ENCODE data around the gene ATAD2B.
A peak's percentile ranks its signal among the peaks of the same experiment; 100 is the strongest.
"Not testable (repeated sequence)": the region's sequence is repeated elsewhere in the genome, so short reads cannot be mapped to it uniquely, and the experiment has no call there.

The ATAD2B gene

DNA sequence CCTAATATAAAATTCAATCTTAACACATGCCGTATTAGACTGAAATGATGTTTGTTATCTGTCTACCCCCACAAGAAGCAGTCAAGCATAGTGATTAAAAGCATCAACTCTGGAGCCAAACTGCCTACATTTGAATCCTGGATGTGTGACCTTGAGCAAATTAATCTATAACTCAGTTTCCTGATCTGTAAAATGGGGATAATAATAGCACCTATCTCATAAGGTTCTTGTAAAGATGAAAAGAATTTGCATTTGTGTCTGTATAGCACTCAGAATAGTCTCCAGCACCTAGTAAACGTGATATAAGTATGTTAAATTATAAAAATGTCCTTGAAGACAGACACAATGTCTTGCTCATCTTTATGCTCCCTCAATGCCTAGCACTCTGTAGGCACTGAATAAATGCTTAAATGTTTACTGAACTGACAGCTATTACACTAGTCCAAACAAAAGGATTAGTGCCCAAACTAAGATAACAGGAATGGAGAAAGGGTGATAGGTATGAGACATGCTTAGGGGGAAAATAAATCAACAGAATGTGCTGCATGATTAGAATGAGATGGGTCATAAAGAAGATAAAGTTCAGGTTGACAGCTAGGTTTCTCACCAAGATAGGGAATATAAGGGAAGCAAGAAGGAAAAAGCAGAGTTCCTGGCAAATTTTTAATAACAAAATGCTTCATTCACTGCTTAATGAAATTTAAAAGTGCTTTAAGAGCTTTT is 180.6 kb downstream of the ATAD2B start:
- no peaks in the 10 kb centered on the region for H3K27me3 ChIP-seq (ENCODE audit: insufficient read depth, low read length)
- no peaks in the 10 kb centered on the region for H3K79me2 ChIP-seq (ENCODE audit: insufficient read depth, low read length)
- no peak overlapping the region for H2AFZ ChIP-seq (ENCODE audit: low read length)
- TF ChIP-seq, protein P1, sequence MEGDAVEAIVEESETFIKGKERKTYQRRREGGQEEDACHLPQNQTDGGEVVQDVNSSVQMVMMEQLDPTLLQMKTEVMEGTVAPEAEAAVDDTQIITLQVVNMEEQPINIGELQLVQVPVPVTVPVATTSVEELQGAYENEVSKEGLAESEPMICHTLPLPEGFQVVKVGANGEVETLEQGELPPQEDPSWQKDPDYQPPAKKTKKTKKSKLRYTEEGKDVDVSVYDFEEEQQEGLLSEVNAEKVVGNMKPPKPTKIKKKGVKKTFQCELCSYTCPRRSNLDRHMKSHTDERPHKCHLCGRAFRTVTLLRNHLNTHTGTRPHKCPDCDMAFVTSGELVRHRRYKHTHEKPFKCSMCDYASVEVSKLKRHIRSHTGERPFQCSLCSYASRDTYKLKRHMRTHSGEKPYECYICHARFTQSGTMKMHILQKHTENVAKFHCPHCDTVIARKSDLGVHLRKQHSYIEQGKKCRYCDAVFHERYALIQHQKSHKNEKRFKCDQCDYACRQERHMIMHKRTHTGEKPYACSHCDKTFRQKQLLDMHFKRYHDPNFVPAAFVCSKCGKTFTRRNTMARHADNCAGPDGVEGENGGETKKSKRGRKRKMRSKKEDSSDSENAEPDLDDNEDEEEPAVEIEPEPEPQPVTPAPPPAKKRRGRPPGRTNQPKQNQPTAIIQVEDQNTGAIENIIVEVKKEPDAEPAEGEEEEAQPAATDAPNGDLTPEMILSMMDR (IDR thresholded peaks at IDR 0.05; ENCODE audit: low read length): no peak
- no peak for TF ChIP-seq EZH2 (IDR thresholded peaks at IDR 0.05; ENCODE audit: borderline replicate concordance, low read length)
- no peaks in the 10 kb centered on the region for H4K20me1 ChIP-seq (ENCODE audit: insufficient read depth, low read length)
- H3K36me3 ChIP-seq (ENCODE audit: insufficient read depth, low read length): peaks cover 9% of the 10 kb centered on the region; the same call in 1 of the 2 replicates
- no peak overlapping the region for H3K4me3 ChIP-seq (ENCODE audit: low read depth, low read length, poor library complexity, severe bottlenecking)
- no peaks in the 10 kb centered on the region for H3F3A ChIP-seq (ENCODE audit: insufficient read depth, low read length)
- no peak overlapping the region for H3K4me2 ChIP-seq (ENCODE audit: low read length)
- H3K9me2 ChIP-seq (ENCODE audit: low read depth, low read length): no peaks in the 10 kb centered on the region
- peaks cover 16% of the 10 kb centered on the region for H3K4me1 ChIP-seq (ENCODE audit: insufficient read depth, low read length, severe bottlenecking)
- H3K9me3 ChIP-seq (ENCODE audit: low read length): no peaks in the 10 kb centered on the region
- no peak overlapping the region for H3K9ac ChIP-seq (ENCODE audit: low read length)
- peak overlapping the region; percentile 48 for H3K27ac ChIP-seq (ENCODE audit: low read depth, low read length, poor library complexity, severe bottlenecking)

DNA sequence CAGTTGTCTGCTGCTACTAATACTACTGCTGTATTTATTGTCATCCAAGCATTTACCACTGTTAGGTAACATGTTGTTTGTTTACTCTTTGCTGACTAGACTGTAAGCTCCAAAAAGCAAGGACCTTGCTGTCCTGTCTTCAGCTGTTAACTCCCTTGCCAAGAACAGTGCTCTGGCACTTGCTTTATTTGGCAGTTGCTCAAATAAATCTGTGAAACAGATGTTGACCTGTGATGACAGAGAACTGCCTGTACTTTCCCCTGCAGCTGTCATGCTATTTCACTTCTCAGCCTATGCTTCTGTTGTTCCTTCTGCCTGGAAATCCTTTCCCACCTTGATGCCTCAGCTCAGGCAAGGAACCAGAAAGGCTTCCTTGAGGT is 181.2 kb downstream of the ATAD2B start:
- no peaks in the 10 kb centered on the region for H4K20me1 ChIP-seq (ENCODE audit: insufficient read depth, low read length)
- H3K27me3 ChIP-seq (ENCODE audit: insufficient read depth, low read length): no peaks in the 10 kb centered on the region
- H3K9ac ChIP-seq (ENCODE audit: low read length): no peak overlapping the region
- no peak for TF ChIP-seq EZH2 (IDR thresholded peaks at IDR 0.05; ENCODE audit: borderline replicate concordance, low read length)
- TF ChIP-seq, protein P1 (IDR thresholded peaks at IDR 0.05; ENCODE audit: low read length): no peak
- no peaks in the 10 kb centered on the region for H3K9me3 ChIP-seq (ENCODE audit: low read length)
- H3K9me2 ChIP-seq (ENCODE audit: low read depth, low read length): no peaks in the 10 kb centered on the region
- peaks cover 16% of the 10 kb centered on the region for H3K4me1 ChIP-seq (ENCODE audit: insufficient read depth, low read length, severe bottlenecking)
- H3K36me3 ChIP-seq (ENCODE audit: insufficient read depth, low read length): peaks cover 3% of the 10 kb centered on the region; the same call in 1 of the 2 replicates
- H3K27ac ChIP-seq (ENCODE audit: low read depth, low read length, poor library complexity, severe bottlenecking): peak overlapping the region; percentile 48
- no peak overlapping the region for H3K4me3 ChIP-seq (ENCODE audit: low read depth, low read length, poor library complexity, severe bottlenecking)
- H3F3A ChIP-seq (ENCODE audit: insufficient read depth, low read length): no peaks in the 10 kb centered on the region
- no peak overlapping the region for H3K4me2 ChIP-seq (ENCODE audit: low read length)
- no peak overlapping the region for H2AFZ ChIP-seq (ENCODE audit: low read length)
- no peaks in the 10 kb centered on the region for H3K79me2 ChIP-seq (ENCODE audit: insufficient read depth, low read length)

- peak overlapping the region; percentile 48 for H3K27ac ChIP-seq (ENCODE audit: low read depth, low read length, poor library complexity, severe bottlenecking)
- no peaks in the 10 kb centered on the region for H3K9me3 ChIP-seq (ENCODE audit: low read length)
- no peak overlapping the region for H3K9ac ChIP-seq (ENCODE audit: low read length)
- H3K4me3 ChIP-seq (ENCODE audit: low read depth, low read length, poor library complexity, severe bottlenecking): no peak overlapping the region
- no peaks in the 10 kb centered on the region for H3F3A ChIP-seq (ENCODE audit: insufficient read depth, low read length)
- H3K4me1 ChIP-seq (ENCODE audit: insufficient read depth, low read length, severe bottlenecking): peaks cover 16% of the 10 kb centered on the region
- H3K79me2 ChIP-seq (ENCODE audit: insufficient read depth, low read length): no peaks in the 10 kb centered on the region
- TF ChIP-seq, protein P1 (IDR thresholded peaks at IDR 0.05; ENCODE audit: low read length): no peak
- no peak for TF ChIP-seq EZH2 (IDR thresholded peaks at IDR 0.05; ENCODE audit: borderline replicate concordance, low read length)
- H3K27me3 ChIP-seq (ENCODE audit: insufficient read depth, low read length): no peaks in the 10 kb centered on the region
- no peaks in the 10 kb centered on the region for H3K9me2 ChIP-seq (ENCODE audit: low read depth, low read length)
- no peaks in the 10 kb centered on the region; the same call in 1 of the 2 replicates for H3K36me3 ChIP-seq (ENCODE audit: insufficient read depth, low read length)
- no peak overlapping the region for H2AFZ ChIP-seq (ENCODE audit: low read length)
- no peak overlapping the region for H3K4me2 ChIP-seq (ENCODE audit: low read length)
- no peaks in the 10 kb centered on the region for H4K20me1 ChIP-seq (ENCODE audit: insufficient read depth, low read length)
Measured at GRCh38 chr2:23745068-23745725, 181.7 kb downstream of the ATAD2B start.

- not testable (repeated sequence) for H3K27ac ChIP-seq (ENCODE audit: low read depth, low read length, poor library complexity, severe bottlenecking); H3K4me2 ChIP-seq (ENCODE audit: low read length); H3K9me2 ChIP-seq (ENCODE audit: low read depth, low read length); H3K4me3 ChIP-seq (ENCODE audit: low read depth, low read length, poor library complexity, severe bottlenecking); H3K4me1 ChIP-seq (ENCODE audit: insufficient read depth, low read length, severe bottlenecking); H3K79me2 ChIP-seq (ENCODE audit: insufficient read depth, low read length); H3K9me3 ChIP-seq (ENCODE audit: low read length); H3K27me3 ChIP-seq (ENCODE audit: insufficient read depth, low read length); H4K20me1 ChIP-seq (ENCODE audit: insufficient read depth, low read length); H2AFZ ChIP-seq (ENCODE audit: low read length); H3F3A ChIP-seq (ENCODE audit: insufficient read depth, low read length); H3K9ac ChIP-seq (ENCODE audit: low read length)
- peaks cover 17% of the 10 kb centered on the region; the same call in 1 of the 2 replicates for H3K36me3 ChIP-seq (ENCODE audit: insufficient read depth, low read length)
Measured at GRCh38 chr2:23736783-23737182, 190.1 kb downstream of the ATAD2B start.

Data from OCI-LY1 (cell line).